GM12892 (cell line): Measurements from ENCODE around the gene RIC3.

ENCODE experiments used
- DNase-seq: peaks from one replicate; pipeline ENCODE4 v3.0.0; 2011; ENCODE audit not compliant: insufficient read length
- FAIRE-seq: peaks from 2 replicates; lab custom pipeline; 2011; peaks lifted over from hg19 to GRCh38; lab: Jason Lieb, UNC
- POLR2A ChIP-seq: IDR thresholded peaks from 2 replicates; pipeline ENCODE4 v1.6.1; 2011; ENCODE audit warnings: low read depth, low read length, control low read depth
- POLR2AphosphoS5 ChIP-seq: IDR thresholded peaks from 2 replicates; pipeline ENCODE4 v1.6.1; 2011; ENCODE audit warnings: low read depth, low read length, control low read depth
- TAF1 ChIP-seq: IDR thresholded peaks from 2 replicates; pipeline ENCODE4 v1.6.1; 2011; ENCODE audit warnings: low read depth, mild to moderate bottlenecking, control low read depth, low read length, borderline replicate concordance

RIC3 gene

GRCh38 chr11:8060146-8060719 lies 108.6 kb downstream of the RIC3 start:
- no peak for FAIRE-seq
- TF ChIP-seq POLR2AphosphoS5, result no peak
- TF ChIP-seq POLR2A, result no peak
- TF ChIP-seq TAF1, result no peak

GRCh38 chr11:8059571-8060011 lies 109.2 kb downstream of the RIC3 start:
- DNase-seq (no peak), FAIRE-seq (no peak)
- TF ChIP-seq POLR2AphosphoS5 (no peak), POLR2A (no peak), TAF1 (no peak)

More at GRCh38 chr11:8060146-8060719, 108.6 kb downstream of the RIC3 start:
- DNase-seq, result no peak

DNA sequence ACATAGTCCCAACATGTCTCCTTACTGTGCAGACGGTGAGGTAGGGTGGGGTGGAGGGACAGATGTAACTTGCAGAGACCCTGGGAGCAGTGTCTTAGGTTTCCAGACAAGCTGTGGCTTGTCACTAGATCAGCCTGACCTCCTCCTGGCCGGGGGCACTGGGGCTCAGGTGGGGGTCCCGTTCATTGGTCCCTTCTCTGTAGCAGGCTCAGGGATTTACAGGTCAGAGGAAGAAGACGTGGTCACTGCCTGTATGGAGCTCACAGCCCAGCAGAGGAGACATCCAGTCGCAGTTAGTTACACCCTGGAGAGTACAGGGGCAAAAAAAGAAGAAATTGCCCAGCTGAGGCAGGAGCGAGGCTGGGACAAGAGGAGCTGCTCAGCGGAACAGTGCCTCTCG lies 109.8 kb downstream of the RIC3 start:
- TF ChIP-seq TAF1 (no peak), POLR2A (no peak), POLR2AphosphoS5 (no peak)
- FAIRE-seq (peak; percentile 69), DNase-seq (no peak)

GRCh38 chr11:8058216-8058615 lies 110.6 kb downstream of the RIC3 start:
- TF ChIP-seq POLR2AphosphoS5 (no peak), TAF1 (no peak), POLR2A (no peak)
- no peak for DNase-seq
- no peak for FAIRE-seq

- FAIRE-seq (peak; percentile 77), DNase-seq (no peak)
- no peak for TF ChIP-seq TAF1
- no peak for TF ChIP-seq POLR2A
- no peak for TF ChIP-seq POLR2AphosphoS5
Measured at GRCh38 chr11:8056810-8057463, 111.9 kb downstream of the RIC3 start.
